Endothelial cell of umbilical vein (primary cell): ENCODE data around the gene CHD5. TPM values are rescaled to one million over a fixed set of nuclear protein-coding genes. Genes with fewer than 3 reads are reported as not detected.

Experiments used
- BruUV-seq: library from RNA; stranded (reverse); fragments of 400-500 nt; replicated peaks from 2 replicates; lab custom pipeline; 2021; lab: Mats Ljungman, UMichigan
- CTCF ChIA-PET: fragments of 300-600, 350-600 bp; sonication (Branson Sonifier 250); formaldehyde crosslinking; loops from one replicate; lab custom pipeline; 2021; ENCODE audit warnings: antibody characterized with exemption, inconsistent platforms; lab: Charles Lee
- POLR2A ChIA-PET: fragments of 300-600, 350-600 bp; sonication (Branson Sonifier 250); formaldehyde crosslinking; loops from one replicate; lab custom pipeline; 2021; ENCODE audit warnings: antibody characterized with exemption, inconsistent platforms; lab: Charles Lee
- DNase-seq: peaks from one replicate; pipeline ENCODE4 v3.0.0-alpha.2; 2011; ENCODE audit warnings: low read depth, low spot score
- FAIRE-seq: peaks from 2 replicates; lab custom pipeline; 2011; peaks lifted over from hg19 to GRCh38; lab: Jason Lieb, UNC
- H2AFZ ChIP-seq: 2 replicates; pipeline ENCODE4 v1.6.0; 2012; ENCODE audit warnings: low read depth, low read length, control low read depth, inconsistent platforms
- H3K27ac ChIP-seq: 2 replicates; pipeline ENCODE4 v1.5.1; 2011; ENCODE audit warnings: low read depth, mild to moderate bottlenecking, control low read depth, low read length, moderate library complexity; ENCODE audit not compliant: insufficient read depth
- H3K27me3 ChIP-seq, 2 experiments: 2 replicates each; pipeline versions ENCODE4 v1.6.0 to v1.6.1; 2011; ENCODE audit warnings: low read length in 2 of 2, mixed read lengths in 1 of 2; ENCODE audit not compliant: control insufficient read depth in 2 of 2, insufficient read depth in 2 of 2
- H3K36me3 ChIP-seq, 2 experiments: 2 replicates in 1 of 2; 3 replicates in 1 of 2; pipeline ENCODE4 v1.5.1; 2011; ENCODE audit warnings: low read length in 2 of 2, mild to moderate bottlenecking in 1 of 2, moderate library complexity in 1 of 2; ENCODE audit not compliant: control insufficient read depth in 2 of 2, insufficient read depth in 2 of 2; ENCODE audit errors: extremely low read depth in 1 of 2
- H3K4me1 ChIP-seq: 3 replicates; pipeline ENCODE4 v1.5.1; 2011; ENCODE audit warnings: mild to moderate bottlenecking, low read length; ENCODE audit not compliant: control insufficient read depth, insufficient read depth; ENCODE audit errors: extremely low read depth
- H3K4me2 ChIP-seq: 2 replicates; pipeline ENCODE4 v1.6.1; 2011; ENCODE audit warnings: low read length, control low read depth, mixed read lengths; ENCODE audit not compliant: insufficient read depth
- H3K4me3 ChIP-seq, 3 experiments: fragments of 200-600 bp in 1 of 3; sonication (generic), shearing (Covaris generic) in 1 of 3; replicated peaks in 1 of 3; 2 replicates each; pipeline ENCODE4 v1.5.1; 2011 to 2016; ENCODE audit warnings: control low read depth in 3 of 3, low read length in 3 of 3, mild to moderate bottlenecking in 2 of 3, inconsistent platforms in 1 of 3, low read depth in 1 of 3, moderate library complexity in 1 of 3; ENCODE audit not compliant: insufficient read depth in 1 of 3
- H3K79me2 ChIP-seq: 2 replicates; pipeline ENCODE4 v1.6.0; 2012; ENCODE audit warnings: low read length, inconsistent platforms; ENCODE audit not compliant: control insufficient read depth, insufficient read depth
- H3K9ac ChIP-seq: replicated peaks from 2 replicates; pipeline ENCODE3; 2011; ENCODE audit warnings: low read length, control low read depth; ENCODE audit not compliant: insufficient read depth; ENCODE audit errors: extremely low read depth
- H3K9me1 ChIP-seq: replicated peaks from 3 replicates; pipeline ENCODE4 v1.6.0; 2011; ENCODE audit warnings: mild to moderate bottlenecking, low read length; ENCODE audit not compliant: control insufficient read depth, insufficient read depth; ENCODE audit errors: extremely low read depth
- H3K9me3 ChIP-seq: replicated peaks from 2 replicates; pipeline ENCODE4 v1.5.1; 2012; ENCODE audit warnings: low read length, inconsistent platforms; ENCODE audit not compliant: control insufficient read depth, insufficient read depth
- H4K20me1 ChIP-seq: replicated peaks from 2 replicates; pipeline ENCODE3; 2011; ENCODE audit warnings: mild to moderate bottlenecking, low read length; ENCODE audit not compliant: control insufficient read depth, insufficient read depth; ENCODE audit errors: extremely low read depth
- EZH2 ChIP-seq: IDR thresholded peaks from 2 replicates; pipeline ENCODE4 v1.6.1; 2012; ENCODE audit warnings: borderline replicate concordance, low read depth, mild to moderate bottlenecking, moderate library complexity, low read length, inconsistent platforms; ENCODE audit not compliant: severe bottlenecking
- FOS ChIP-seq: IDR thresholded peaks from 2 replicates; pipeline ENCODE4 v1.6.1; 2011; ENCODE audit warnings: mild to moderate bottlenecking, low read length, moderate library complexity, borderline replicate concordance; ENCODE audit not compliant: insufficient read depth
- GATA2 ChIP-seq: IDR thresholded peaks from 2 replicates; pipeline ENCODE4 v1.7.0; 2011; ENCODE audit warnings: low read depth, mild to moderate bottlenecking, moderate library complexity, mixed read lengths, low read length; ENCODE audit not compliant: insufficient read length, insufficient read depth
- JUN ChIP-seq: IDR thresholded peaks from 2 replicates; pipeline ENCODE4 v1.6.1; 2011; ENCODE audit warnings: borderline replicate concordance, low read depth; ENCODE audit not compliant: insufficient read length, insufficient read depth
- MYC ChIP-seq: IDR thresholded peaks from one replicate; pipeline ENCODE4 v1.6.1; 2011; ENCODE audit warnings: mild to moderate bottlenecking, low read depth, low read length
- POLR2A ChIP-seq: IDR thresholded peaks from 2 replicates; pipeline ENCODE4 v1.6.1; 2012; ENCODE audit warnings: low read depth, mild to moderate bottlenecking, control low read depth, low read length
- POLR2AphosphoS5 ChIP-seq: IDR thresholded peaks from 2 replicates; pipeline ENCODE4 v1.6.1; 2012; ENCODE audit warnings: low read depth, mild to moderate bottlenecking, control low read depth, low read length, moderate library complexity; ENCODE audit not compliant: insufficient read depth
- dilution Hi-C: fragments of 300-500 bp; cut with MboI; formaldehyde crosslinking; loops from one replicate; pipeline ENCODE4 v1.15.0; 2019; ENCODE audit warnings: low sequenced_read_pairs; ENCODE audit not compliant: extremely low pct_ligation_motif_present
- intact Hi-C: fragments of 100-400 bp; cut with micrococcal nuclease; formaldehyde crosslinking; loops from one replicate; pipeline ENCODE4 v1.10.0; 2022
- polyA plus RNA-seq, 4 experiments: library from polyadenylated mRNA; depleted of rRNA in 3 of 4; stranded (reverse) in 3 of 4; unstranded in 1 of 4; fragments of >200 nt; gene quantifications; 2 replicates each; pipeline versions ENCODE4 v1.2.1 to v1.2.3, GENCODE V29; 2011 to 2012; ENCODE audit warnings: missing spikeins in 1 of 4
- total RNA-seq: library from RNA; stranded (reverse); gene quantifications from 2 replicates; pipeline ENCODE4 v1.2.3, GENCODE V29; 2021
- TF ChIP-seq, protein P1 (sequence below), 2 donors: IDR thresholded peaks; 1 replicate in 1 of 2; 2 replicates in 1 of 2; pipeline ENCODE4 v1.5.1; 2011; ENCODE audit warnings: low read length in 2 of 2, mild to moderate bottlenecking in 2 of 2, moderate library complexity in 2 of 2, control low read depth in 1 of 2, inconsistent platforms in 1 of 2, low read depth in 1 of 2; ENCODE audit not compliant: insufficient read depth in 1 of 2; ENCODE audit errors: extremely low read depth in 1 of 2
- TF ChIP-seq, protein P2 (sequence below): IDR thresholded peaks from 2 replicates; pipeline ENCODE4 v1.6.1; 2011; ENCODE audit not compliant: insufficient read depth, insufficient read length

Gene CHD5
- total and polyA plus RNA-seq, 2 donors (not counting 3 experiments of a cell fraction or from before 2014, with no cell fraction given), result 0.04 to 0.11 TPM

DNA sequence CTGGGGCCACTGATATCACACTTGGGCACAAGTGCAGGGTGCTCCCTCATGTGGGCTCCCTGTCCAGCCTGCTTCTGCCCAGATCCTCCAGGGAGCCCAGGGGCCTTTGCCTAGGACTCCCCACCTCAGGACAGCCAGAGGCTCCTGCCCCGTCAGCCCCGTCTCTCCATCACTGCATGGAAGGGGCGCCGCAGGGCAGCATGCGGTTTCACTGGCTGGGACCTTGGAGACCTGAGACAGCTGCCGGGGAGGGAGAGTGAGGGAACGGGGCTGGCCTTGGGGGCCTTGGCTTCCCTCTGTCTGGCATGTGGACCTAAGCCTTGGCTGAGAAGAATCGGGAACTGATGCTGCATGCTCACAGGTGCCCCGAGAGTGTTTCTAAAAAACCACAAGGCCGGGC is 87.9 kb downstream of the CHD5 start:
- intact Hi-C loops, result no loop called here
- TF ChIP-seq JUN, result no peak
- no peak for TF ChIP-seq MYC
- TF ChIP-seq GATA2, result no peak
- no peak for TF ChIP-seq FOS
- TF ChIP-seq, protein P1, sequence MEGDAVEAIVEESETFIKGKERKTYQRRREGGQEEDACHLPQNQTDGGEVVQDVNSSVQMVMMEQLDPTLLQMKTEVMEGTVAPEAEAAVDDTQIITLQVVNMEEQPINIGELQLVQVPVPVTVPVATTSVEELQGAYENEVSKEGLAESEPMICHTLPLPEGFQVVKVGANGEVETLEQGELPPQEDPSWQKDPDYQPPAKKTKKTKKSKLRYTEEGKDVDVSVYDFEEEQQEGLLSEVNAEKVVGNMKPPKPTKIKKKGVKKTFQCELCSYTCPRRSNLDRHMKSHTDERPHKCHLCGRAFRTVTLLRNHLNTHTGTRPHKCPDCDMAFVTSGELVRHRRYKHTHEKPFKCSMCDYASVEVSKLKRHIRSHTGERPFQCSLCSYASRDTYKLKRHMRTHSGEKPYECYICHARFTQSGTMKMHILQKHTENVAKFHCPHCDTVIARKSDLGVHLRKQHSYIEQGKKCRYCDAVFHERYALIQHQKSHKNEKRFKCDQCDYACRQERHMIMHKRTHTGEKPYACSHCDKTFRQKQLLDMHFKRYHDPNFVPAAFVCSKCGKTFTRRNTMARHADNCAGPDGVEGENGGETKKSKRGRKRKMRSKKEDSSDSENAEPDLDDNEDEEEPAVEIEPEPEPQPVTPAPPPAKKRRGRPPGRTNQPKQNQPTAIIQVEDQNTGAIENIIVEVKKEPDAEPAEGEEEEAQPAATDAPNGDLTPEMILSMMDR (IDR thresholded peaks at IDR 0.05; ENCODE audit: extremely low read depth in 1 of 2, insufficient read depth in 1 of 2, low read depth in 1 of 2, low read length in 2 of 2), result no peak
- no peak for TF ChIP-seq POLR2AphosphoS5
- no peak for TF ChIP-seq POLR2A
- TF ChIP-seq, protein P2, sequence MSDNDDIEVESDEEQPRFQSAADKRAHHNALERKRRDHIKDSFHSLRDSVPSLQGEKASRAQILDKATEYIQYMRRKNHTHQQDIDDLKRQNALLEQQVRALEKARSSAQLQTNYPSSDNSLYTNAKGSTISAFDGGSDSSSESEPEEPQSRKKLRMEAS, result no peak
- no peak for TF ChIP-seq EZH2
- ChIA-PET POLR2A (no interaction called here), CTCF (interaction anchor here (2.0 kb wide), 1 partner anchor 10 kb away, joined by 5 read pairs; no protein-coding TSS in a partner anchor)
- no peak overlapping the region for H3K9ac ChIP-seq
- no peaks in the 10 kb centered on the region for H3K9me1 ChIP-seq
- no peaks in the 10 kb centered on the region for H3K4me1 ChIP-seq
- no peaks in the 10 kb centered on the region for H3K36me3 ChIP-seq
- H3K4me3 ChIP-seq, result no peak overlapping the region
- BruUV-seq, result no TSS peak
- H3K27ac ChIP-seq, result no peak overlapping the region
- no peak overlapping the region for H3K4me2 ChIP-seq
- dilution Hi-C loops, result no loop called here
- FAIRE-seq (no peak), DNase-seq (no peak)
- no peak overlapping the region for H2AFZ ChIP-seq
- H4K20me1 ChIP-seq, result no peaks in the 10 kb centered on the region
- no peaks in the 10 kb centered on the region for H3K9me3 ChIP-seq
- no peaks in the 10 kb centered on the region for H3K79me2 ChIP-seq
- H3K27me3 ChIP-seq, result no peaks in the 10 kb centered on the region
